Measurements from ENCODE around the gene PELO. TPM values are rescaled to one million over a fixed set of nuclear protein-coding genes. Genes with fewer than 3 reads are reported as not detected.
A peak's percentile ranks its signal among the peaks of the same experiment; 100 is the strongest.
"Not testable (repeated sequence)": the region's sequence is repeated elsewhere in the genome, so short reads cannot be mapped to it uniquely, and the experiment has no call there.

The PELO gene
- total and polyA plus RNA-seq, 4 donors: 5.0 to 51.1 (median 35.6) TPM

DNA sequence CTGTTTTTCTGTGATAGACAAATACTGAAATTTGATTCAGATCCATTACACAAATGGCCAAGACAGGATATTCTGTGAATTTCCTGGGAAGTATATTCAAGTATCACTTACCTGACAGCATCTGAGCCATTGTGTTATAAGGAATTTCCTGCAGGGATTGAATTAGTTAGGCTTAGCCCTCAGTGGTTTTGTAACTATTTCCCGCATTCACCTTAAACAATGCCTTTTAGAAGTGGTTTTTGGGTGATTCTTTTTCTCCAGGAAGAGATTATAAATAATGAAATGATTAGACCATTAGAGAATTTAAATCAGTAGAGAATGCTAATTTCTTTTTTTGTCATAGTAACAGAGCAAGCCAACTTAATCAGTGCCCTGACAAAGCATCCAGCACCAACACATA is 30.6 kb downstream of the PELO start:
- 82 to 89% methylated on average over 1 of the region's 1 CpG for WGBS, 2 donors
- Histone ChIP-seq H3K9me3 (ENCODE audit: control insufficient read depth in 4 of 4, insufficient read depth in 3 of 4, low read length in 3 of 4) (no peaks in the 10 kb centered on the region), H3K4me1 (ENCODE audit: control insufficient read depth in 5 of 5, insufficient read depth in 5 of 5, low read length in 5 of 5) (peaks cover 0 to 22% (median 9%) of the 10 kb centered on the region in 5 donors), H3K27ac (ENCODE audit: low read depth in 1 of 2, low read length in 1 of 2) (no peak overlapping the region), H3K36me3 (ENCODE audit: control insufficient read depth in 4 of 4, insufficient read depth in 4 of 4, low read length in 4 of 4) (no peaks in the 10 kb centered on the region), H3K4me3 (no peak overlapping the region), H3K27me3 (ENCODE audit: control insufficient read depth in 3 of 3, insufficient read depth in 3 of 3, low read length in 2 of 3) (no peaks in the 10 kb centered on the region), H3K9ac (ENCODE audit: insufficient read depth in 1 of 2, low read length in 2 of 2) (no peak overlapping the region)
- ATAC-seq (ENCODE audit: insufficient read depth, low FRiP score) (no peak), DNase-seq (no peak)
- TF ChIP-seq CTCF (IDR thresholded peaks at IDR 0.05; ENCODE audit: control extremely low read depth, extremely low read depth): no peak

- peaks cover 0 to 24% (median 9%) of the 10 kb centered on the region in 5 donors for H3K4me1 ChIP-seq (ENCODE audit: control insufficient read depth in 5 of 5, insufficient read depth in 5 of 5, low read length in 5 of 5)
- H3K4me3 ChIP-seq; ATAC-seq (ENCODE audit: insufficient read depth, low FRiP score); DNase-seq; H3K9me3 ChIP-seq (ENCODE audit: control insufficient read depth in 4 of 4, insufficient read depth in 3 of 4, low read length in 3 of 4); H3K27me3 ChIP-seq (ENCODE audit: control insufficient read depth in 3 of 3, insufficient read depth in 3 of 3, low read length in 2 of 3); H3K27ac ChIP-seq (ENCODE audit: low read depth in 1 of 2, low read length in 1 of 2); H3K36me3 ChIP-seq (ENCODE audit: control insufficient read depth in 4 of 4, insufficient read depth in 4 of 4, low read length in 4 of 4); H3K9ac ChIP-seq (ENCODE audit: insufficient read depth in 1 of 2, low read length in 2 of 2): not testable (repeated sequence)
- 92 to 93% methylated on average over 3 of the region's 3 CpGs for WGBS, 2 donors
Measured at GRCh38 chr5:52818807-52819206, 31.1 kb downstream of the PELO start.

DNA sequence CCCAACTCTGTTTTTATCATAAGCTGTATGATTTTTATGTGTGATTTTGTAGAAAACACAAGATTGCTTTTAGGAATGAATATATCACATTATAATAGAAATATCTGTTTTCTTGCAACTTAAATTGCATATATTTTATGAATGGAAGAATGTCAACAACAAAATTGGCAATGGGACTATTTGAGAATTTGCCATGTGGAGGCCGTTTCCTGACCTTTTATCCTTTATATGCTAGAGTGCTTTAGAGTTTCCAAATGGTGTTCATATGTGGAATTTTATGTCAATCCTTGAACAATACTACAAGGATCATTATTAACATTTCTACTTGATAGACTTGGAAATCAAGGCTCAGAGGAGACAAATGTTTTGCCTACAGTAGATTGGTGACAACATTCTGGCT is 34.2 kb downstream of the PELO start:
- H3K9me3 ChIP-seq (ENCODE audit: control insufficient read depth in 4 of 4, insufficient read depth in 3 of 4, low read length in 3 of 4): no peaks in the 10 kb centered on the region
- H3K36me3 ChIP-seq (ENCODE audit: control insufficient read depth in 4 of 4, insufficient read depth in 4 of 4, low read length in 4 of 4): no peaks in the 10 kb centered on the region
- H3K27me3 ChIP-seq (ENCODE audit: control insufficient read depth in 3 of 3, insufficient read depth in 3 of 3, low read length in 2 of 3): no peaks in the 10 kb centered on the region
- no peak for TF ChIP-seq CTCF (IDR thresholded peaks at IDR 0.05; ENCODE audit: control extremely low read depth, extremely low read depth)
- 62 to 64% methylated on average over 1 of the region's 1 CpG for WGBS, 2 donors
- no peak overlapping the region for H3K27ac ChIP-seq (ENCODE audit: low read depth in 1 of 2, low read length in 1 of 2)
- ATAC-seq (ENCODE audit: insufficient read depth, low FRiP score) (no peak), DNase-seq (peak in 2 of 3 donors; percentile 73 to 84)
- H3K4me1 ChIP-seq (ENCODE audit: control insufficient read depth in 5 of 5, insufficient read depth in 5 of 5, low read length in 5 of 5): peaks cover 0 to 24% (median 4%) of the 10 kb centered on the region in 5 donors
- H3K4me3 ChIP-seq: no peak overlapping the region
- peak overlapping the region in 1 of 2 donors; percentile 53 for H3K9ac ChIP-seq (ENCODE audit: insufficient read depth in 1 of 2, low read length in 2 of 2)

DNA sequence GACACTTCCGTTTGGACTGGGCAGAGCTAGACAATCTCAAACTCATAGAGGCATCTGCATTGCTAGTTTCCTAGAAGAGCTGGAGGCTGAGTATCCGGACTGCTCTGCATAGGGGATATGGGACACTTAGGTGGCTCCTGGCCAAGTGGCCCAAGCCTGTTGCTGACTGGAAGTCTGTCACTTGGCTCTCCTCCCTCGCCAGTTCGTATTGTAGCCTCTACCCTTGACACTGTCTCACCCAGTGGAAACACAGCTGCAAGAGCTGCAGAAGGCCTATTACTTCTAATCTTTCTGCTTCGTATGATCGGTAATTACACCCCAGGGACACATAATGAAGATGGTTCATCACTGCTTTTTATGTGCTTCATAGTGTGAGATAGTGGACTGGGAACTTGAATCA is 34.7 kb downstream of the PELO start:
- no peak for TF ChIP-seq CTCF (IDR thresholded peaks at IDR 0.05; ENCODE audit: control extremely low read depth, extremely low read depth)
- Histone ChIP-seq H3K4me3 (no peak overlapping the region), H3K27me3 (ENCODE audit: control insufficient read depth in 3 of 3, insufficient read depth in 3 of 3, low read length in 2 of 3) (no peaks in the 10 kb centered on the region), H3K9ac (ENCODE audit: insufficient read depth in 1 of 2, low read length in 2 of 2) (peak overlapping the region in 1 of 2 donors; percentile 53), H3K27ac (ENCODE audit: low read depth in 1 of 2, low read length in 1 of 2) (peak overlapping the region in 1 of 2 donors; percentile 37), H3K36me3 (ENCODE audit: control insufficient read depth in 4 of 4, insufficient read depth in 4 of 4, low read length in 4 of 4) (no peaks in the 10 kb centered on the region), H3K9me3 (ENCODE audit: control insufficient read depth in 4 of 4, insufficient read depth in 3 of 4, low read length in 3 of 4) (no peaks in the 10 kb centered on the region), H3K4me1 (ENCODE audit: control insufficient read depth in 5 of 5, insufficient read depth in 5 of 5, low read length in 5 of 5) (peaks cover 0 to 22% (median 4%) of the 10 kb centered on the region in 5 donors)
- peak; percentile 82 to 93 (median 91) for DNase-seq
- ATAC-seq (ENCODE audit: insufficient read depth, low FRiP score): peak; percentile 19
- WGBS, 2 donors: 60 to 79% methylated on average over 6 of the region's 6 CpGs
